ENCODE results near the gene FAM53B. TPM values are rescaled to one million over a fixed set of nuclear protein-coding genes. Genes with fewer than 3 reads are reported as not detected.

Gene FAM53B
- total RNA-seq, 1 donor from 2014 or later = 39.8 TPM

DNA sequence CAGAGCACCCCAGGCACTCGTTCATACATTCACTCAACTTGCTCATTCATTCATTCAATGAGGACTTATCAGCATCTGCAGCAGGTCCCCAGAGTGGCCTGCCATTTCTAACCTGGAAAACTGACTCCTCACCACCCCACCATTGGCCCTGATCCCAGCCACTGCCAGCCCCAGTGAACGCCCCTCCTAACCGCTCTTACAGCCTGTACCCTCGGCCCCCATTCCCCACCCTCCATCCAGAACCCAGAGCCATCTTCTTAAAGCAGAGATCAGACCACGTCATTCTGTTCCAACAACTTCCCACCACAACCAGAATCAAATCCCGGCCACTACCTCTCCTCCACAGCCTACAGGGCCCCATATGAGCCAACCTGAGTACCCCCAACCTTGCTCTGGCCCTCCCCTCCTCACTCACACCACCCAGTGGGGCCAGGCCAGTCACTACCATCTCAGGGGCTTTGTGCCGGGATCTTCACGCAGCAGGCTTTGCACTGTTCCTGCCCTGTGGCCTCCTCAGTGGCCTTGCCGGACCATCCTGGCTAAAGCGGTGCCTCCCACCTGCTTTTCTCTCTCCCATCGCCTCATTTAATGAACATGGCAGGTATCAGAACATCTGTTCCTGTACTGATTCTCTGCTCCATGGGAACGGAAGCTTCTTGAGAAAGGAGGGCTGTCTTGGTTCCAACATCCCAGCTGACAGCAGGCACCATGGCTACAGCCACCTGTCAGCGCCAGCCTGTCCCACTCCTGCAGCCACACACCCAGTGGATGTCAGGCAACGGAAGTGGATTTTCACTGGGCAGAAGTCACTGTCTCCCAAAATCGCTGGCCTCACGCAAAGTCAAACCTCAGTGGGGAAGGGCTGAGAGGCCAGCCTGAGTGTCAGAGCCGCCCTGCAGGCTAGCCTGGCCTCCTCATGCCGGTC lies 45.4 kb downstream of the FAM53B start:
- peak overlapping the region; percentile 46 for H3K27ac Mint-ChIP-seq
- TF ChIP-seq, protein P1, sequence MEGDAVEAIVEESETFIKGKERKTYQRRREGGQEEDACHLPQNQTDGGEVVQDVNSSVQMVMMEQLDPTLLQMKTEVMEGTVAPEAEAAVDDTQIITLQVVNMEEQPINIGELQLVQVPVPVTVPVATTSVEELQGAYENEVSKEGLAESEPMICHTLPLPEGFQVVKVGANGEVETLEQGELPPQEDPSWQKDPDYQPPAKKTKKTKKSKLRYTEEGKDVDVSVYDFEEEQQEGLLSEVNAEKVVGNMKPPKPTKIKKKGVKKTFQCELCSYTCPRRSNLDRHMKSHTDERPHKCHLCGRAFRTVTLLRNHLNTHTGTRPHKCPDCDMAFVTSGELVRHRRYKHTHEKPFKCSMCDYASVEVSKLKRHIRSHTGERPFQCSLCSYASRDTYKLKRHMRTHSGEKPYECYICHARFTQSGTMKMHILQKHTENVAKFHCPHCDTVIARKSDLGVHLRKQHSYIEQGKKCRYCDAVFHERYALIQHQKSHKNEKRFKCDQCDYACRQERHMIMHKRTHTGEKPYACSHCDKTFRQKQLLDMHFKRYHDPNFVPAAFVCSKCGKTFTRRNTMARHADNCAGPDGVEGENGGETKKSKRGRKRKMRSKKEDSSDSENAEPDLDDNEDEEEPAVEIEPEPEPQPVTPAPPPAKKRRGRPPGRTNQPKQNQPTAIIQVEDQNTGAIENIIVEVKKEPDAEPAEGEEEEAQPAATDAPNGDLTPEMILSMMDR (IDR thresholded peaks at IDR 0.05; ENCODE audit: unreplicated experiment) = no peak
- no peak for DNase-seq (ENCODE audit: low spot score, unreplicated experiment)
- no peak overlapping the region for H3K4me3 Mint-ChIP-seq (ENCODE audit: low read depth)
- H3K27me3 Mint-ChIP-seq = no peaks in the 10 kb centered on the region
- no peaks in the 10 kb centered on the region for H3K9me3 Mint-ChIP-seq (ENCODE audit: low read depth)
- peaks cover 16% of the 10 kb centered on the region for H3K4me1 Mint-ChIP-seq (ENCODE audit: low read depth)
- peaks cover 15% of the 10 kb centered on the region for H3K36me3 Mint-ChIP-seq (ENCODE audit: insufficient read depth)

DNA sequence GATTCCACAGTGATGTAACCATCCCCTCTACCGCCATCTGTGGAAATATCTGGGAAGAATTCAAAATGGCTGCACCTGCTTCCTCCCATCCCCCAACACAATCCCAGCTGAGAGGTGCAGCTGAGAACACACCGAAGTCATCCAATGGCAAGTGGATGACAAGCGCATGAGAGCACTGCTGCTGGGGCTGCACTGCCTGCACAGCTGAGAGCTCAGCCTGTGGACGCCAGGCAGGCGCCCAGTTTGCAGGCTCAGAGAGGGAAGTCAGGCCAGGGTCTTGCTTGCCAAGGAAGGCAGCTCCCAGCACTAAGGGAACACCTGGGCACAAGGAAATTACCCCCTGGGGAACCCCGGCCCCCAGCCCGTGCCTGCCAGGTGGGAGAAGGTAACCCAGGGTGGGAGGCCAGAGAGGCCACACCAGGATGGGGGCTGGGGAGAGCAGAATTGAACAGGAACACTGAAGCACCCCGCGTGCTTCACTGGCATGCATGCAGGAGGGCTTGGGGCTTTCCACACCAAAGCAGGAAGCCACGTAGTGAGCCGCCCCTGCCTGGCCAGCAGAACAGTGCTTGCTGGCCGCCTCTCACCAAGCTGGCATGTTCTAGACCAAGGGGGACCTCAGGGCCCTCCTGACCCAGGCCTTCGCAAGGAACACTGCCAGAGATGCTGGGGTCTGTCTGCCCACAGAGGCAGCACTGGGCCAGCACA lies 46.2 kb downstream of the FAM53B start:
- peak overlapping the region; percentile 60 for H3K27ac Mint-ChIP-seq
- H3K27me3 Mint-ChIP-seq = no peaks in the 10 kb centered on the region
- TF ChIP-seq, protein P1 (IDR thresholded peaks at IDR 0.05; ENCODE audit: unreplicated experiment) = no peak
- peaks cover 11% of the 10 kb centered on the region for H3K36me3 Mint-ChIP-seq (ENCODE audit: insufficient read depth)
- H3K9me3 Mint-ChIP-seq (ENCODE audit: low read depth) = no peaks in the 10 kb centered on the region
- H3K4me1 Mint-ChIP-seq (ENCODE audit: low read depth) = peaks cover 21% of the 10 kb centered on the region
- H3K4me3 Mint-ChIP-seq (ENCODE audit: low read depth) = no peak overlapping the region
- no peak for DNase-seq (ENCODE audit: low spot score, unreplicated experiment)

DNA sequence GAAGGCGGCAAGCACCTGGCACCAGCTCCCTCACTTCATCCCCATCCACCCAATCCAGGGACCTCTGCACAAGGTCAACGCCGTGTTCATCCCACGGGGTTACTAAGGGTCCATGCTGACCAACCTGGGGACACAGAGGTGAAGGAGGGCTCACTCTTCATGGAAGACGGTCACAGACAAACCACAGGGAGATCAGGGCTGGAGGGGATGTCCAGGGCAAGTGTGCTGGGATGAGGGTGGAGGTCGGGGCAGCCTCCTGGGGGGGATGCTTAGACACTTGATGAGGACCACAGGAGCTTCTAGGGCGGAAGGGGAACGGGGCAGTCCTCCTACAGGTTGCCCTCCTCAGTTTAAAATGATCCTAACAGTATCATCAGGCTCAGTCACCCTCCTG lies 46.7 kb downstream of the FAM53B start:
- Mint-ChIP-seq H3K27me3 (no peaks in the 10 kb centered on the region), H3K27ac (peak overlapping the region; percentile 60), H3K4me3 (ENCODE audit: low read depth) (no peak overlapping the region), H3K36me3 (ENCODE audit: insufficient read depth) (peaks cover 11% of the 10 kb centered on the region), H3K9me3 (ENCODE audit: low read depth) (no peaks in the 10 kb centered on the region), H3K4me1 (ENCODE audit: low read depth) (peaks cover 21% of the 10 kb centered on the region)
- DNase-seq (ENCODE audit: low spot score, unreplicated experiment) = no peak
- TF ChIP-seq, protein P1 (IDR thresholded peaks at IDR 0.05; ENCODE audit: unreplicated experiment) = no peak

DNA sequence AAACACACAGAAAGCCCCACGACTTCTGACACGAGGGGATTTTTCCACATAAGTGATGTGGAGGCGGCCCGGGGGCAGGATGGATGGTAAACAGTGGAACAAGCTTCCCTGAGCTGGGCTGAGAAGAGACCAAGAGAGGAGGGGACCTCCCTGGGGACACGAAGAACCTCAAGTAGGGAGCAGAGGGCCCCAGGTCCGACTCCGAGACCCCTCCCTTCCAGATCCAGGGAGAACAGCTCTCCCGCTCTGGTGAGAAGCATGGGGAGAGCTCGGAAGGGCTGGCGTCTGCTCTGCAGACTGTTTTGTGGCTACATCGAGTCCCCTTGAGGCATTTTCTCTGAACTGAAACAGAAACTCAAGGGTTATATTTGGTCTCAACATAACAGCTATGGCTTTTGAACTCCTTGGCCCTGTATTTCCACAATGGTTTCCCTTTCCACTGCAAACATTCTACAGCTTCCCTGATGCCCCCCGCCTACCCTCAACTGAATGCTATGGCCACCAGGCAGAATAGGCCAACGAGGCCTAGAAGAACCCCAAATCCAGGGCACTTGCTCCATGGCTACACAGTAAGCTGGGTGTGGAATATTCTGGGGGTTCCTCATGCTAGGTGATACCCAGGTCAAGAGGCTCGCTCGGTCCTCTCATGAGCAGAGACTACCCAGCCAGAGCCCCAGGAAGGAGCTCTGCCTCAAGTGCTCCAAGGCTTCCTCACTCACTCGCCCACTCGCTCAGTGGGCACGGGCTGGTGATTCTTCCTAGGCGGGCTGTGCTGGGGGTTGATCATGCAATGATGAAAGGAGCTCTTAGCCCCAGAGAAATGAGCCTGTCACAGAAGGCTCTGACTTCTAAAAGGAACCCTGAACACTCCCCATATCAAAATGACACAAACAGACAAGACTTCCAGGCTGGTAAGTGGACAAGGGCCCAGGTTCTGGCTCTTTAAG lies 47.5 kb downstream of the FAM53B start:
- TF ChIP-seq, protein P1 (IDR thresholded peaks at IDR 0.05; ENCODE audit: unreplicated experiment) = no peak
- H3K27me3 Mint-ChIP-seq = no peaks in the 10 kb centered on the region
- H3K36me3 Mint-ChIP-seq (ENCODE audit: insufficient read depth) = peaks cover 12% of the 10 kb centered on the region
- no peaks in the 10 kb centered on the region for H3K9me3 Mint-ChIP-seq (ENCODE audit: low read depth)
- H3K4me1 Mint-ChIP-seq (ENCODE audit: low read depth) = peaks cover 16% of the 10 kb centered on the region
- H3K4me3 Mint-ChIP-seq (ENCODE audit: low read depth) = no peak overlapping the region
- H3K27ac Mint-ChIP-seq = no peak overlapping the region
- DNase-seq (ENCODE audit: low spot score, unreplicated experiment) = no peak

Measured in progenitor cell of endocrine pancreas (in vitro differentiated cells).